Measurements from ENCODE around the gene CHMP2A.

CHMP2A gene

GRCh38 chr19:58531034-58531840 lies 23.7 kb downstream of the CHMP2A start:
- H3K4me3 ChIP-seq (ENCODE audit: control insufficient read depth, low read depth, low read length), result no peak overlapping the region
- DNase-seq (ENCODE audit: low read depth), result no peak
- TF ChIP-seq CTCF (IDR thresholded peaks at IDR 0.05; ENCODE audit: control insufficient read depth, insufficient read depth, low read depth, low read length, missing control alignments), result no peak

- no peak overlapping the region for H3K4me3 ChIP-seq (ENCODE audit: control insufficient read depth, low read depth, low read length)
- TF ChIP-seq CTCF (IDR thresholded peaks at IDR 0.05; ENCODE audit: control insufficient read depth, insufficient read depth, low read depth, low read length, missing control alignments), result no peak
- DNase-seq (ENCODE audit: low read depth), result no peak
Observed at GRCh38 chr19:58529405-58529804, 25.5 kb downstream of the CHMP2A start.

- H3K4me3 ChIP-seq (ENCODE audit: control insufficient read depth, low read depth, low read length), result no peak overlapping the region
- DNase-seq (ENCODE audit: low read depth), result no peak
- no peak for TF ChIP-seq CTCF (IDR thresholded peaks at IDR 0.05; ENCODE audit: control insufficient read depth, insufficient read depth, low read depth, low read length, missing control alignments)
Observed at GRCh38 chr19:58522709-58523108, 32.2 kb downstream of the CHMP2A start.

- H3K4me3 ChIP-seq (ENCODE audit: control insufficient read depth, low read depth, low read length), result no peak overlapping the region
- no peak for DNase-seq (ENCODE audit: low read depth)
- TF ChIP-seq CTCF (IDR thresholded peaks at IDR 0.05; ENCODE audit: control insufficient read depth, insufficient read depth, low read depth, low read length, missing control alignments), result no peak
Observed at GRCh38 chr19:58521651-58522050, 33.3 kb downstream of the CHMP2A start.

- peak overlapping the region; percentile 63 for H3K4me3 ChIP-seq (ENCODE audit: control insufficient read depth, low read depth, low read length)
- no peak for TF ChIP-seq CTCF (IDR thresholded peaks at IDR 0.05; ENCODE audit: control insufficient read depth, insufficient read depth, low read depth, low read length, missing control alignments)
- no peak for DNase-seq (ENCODE audit: low read depth)
Observed at GRCh38 chr19:58520257-58520599, 34.7 kb downstream of the CHMP2A start.

- TF ChIP-seq CTCF (IDR thresholded peaks at IDR 0.05; ENCODE audit: control insufficient read depth, insufficient read depth, low read depth, low read length, missing control alignments), result peak; percentile 75
- peak; percentile 86 for DNase-seq (ENCODE audit: low read depth)
- H3K4me3 ChIP-seq (ENCODE audit: control insufficient read depth, low read depth, low read length), result peak within 1 kb of the TSS; percentile 63
Observed at GRCh38 chr19:58519355-58520256, 35.3 kb downstream of the CHMP2A start, which contains the start of gene ZBTB45. ZBTB45 (minus strand) TSS chr19:58519810; CDS start chr19:58517673, 2,137 bp downstream.

Data from AG09309 (cell line).